Activated CD4-positive, alpha-beta T cell treated with anti-CD3 and anti-CD28 coated beads, Interleukin-2, amount 50 U/mL, for 48 hours (primary cell): ENCODE measurements around the gene NEK6.

Experiments used
- DNase-seq, 2 experiments: peaks; one replicate each; pipeline ENCODE4 v3.0.0-alpha.2; 2020

NEK6 gene

DNA sequence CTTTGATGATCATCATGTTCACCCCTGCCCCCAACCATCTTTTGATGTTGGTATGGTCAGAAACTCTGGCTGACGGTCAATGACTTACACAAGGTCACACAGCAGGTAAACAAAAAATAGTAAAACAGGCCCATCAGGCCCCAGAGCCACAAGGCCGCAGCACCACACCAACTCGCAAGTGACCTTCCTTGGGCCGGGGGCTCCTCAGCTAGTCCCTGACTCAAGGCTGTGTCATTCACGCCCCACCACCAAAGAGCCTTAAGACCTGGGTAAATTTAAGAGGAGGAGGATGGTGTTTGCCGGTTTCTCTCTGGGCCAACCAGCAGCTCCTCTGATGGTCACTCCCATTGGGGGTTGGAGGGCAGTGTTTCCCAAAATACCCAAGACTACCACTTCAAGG lies 101.7 kb downstream of the NEK6 start:
- DNase-seq, result no peak

DNA sequence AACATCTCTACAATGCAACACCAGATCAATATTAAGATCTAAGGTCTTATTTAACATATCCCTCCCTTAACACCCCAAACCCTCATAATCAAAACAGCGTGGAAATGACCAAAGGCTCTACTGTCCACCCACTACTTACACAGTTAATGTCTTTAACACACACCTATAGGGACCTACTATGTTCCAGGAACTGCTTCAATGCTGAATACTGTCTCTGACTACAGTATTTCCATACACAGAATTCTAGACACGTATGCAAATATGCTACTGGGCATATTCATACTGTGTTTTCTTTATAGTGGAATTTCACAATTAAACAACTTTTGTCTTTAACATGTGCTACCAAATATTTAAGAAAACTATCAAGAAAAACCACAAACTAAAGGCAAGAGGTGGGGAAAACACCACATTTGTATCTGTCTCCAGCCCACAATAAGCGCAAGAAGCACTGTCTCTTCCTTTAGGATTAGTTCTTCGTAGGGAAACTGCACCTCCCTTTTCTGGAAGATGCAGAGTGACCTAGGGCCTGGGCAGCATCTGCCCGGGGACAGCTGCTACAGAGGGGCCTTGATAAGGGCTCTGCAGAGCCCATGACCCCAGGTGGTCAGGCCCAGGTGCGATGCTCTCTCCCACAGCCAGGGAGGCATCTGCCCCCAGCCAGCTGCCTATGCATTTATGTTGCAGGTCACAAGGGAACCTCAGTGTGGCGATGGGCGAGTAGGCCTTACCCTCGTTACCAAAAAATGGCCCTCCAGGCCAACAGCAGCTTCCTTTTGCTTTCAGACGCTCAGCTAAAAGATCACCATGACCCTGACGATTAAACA lies 102.3 kb downstream of the NEK6 start:
- DNase-seq, result no peak

DNA sequence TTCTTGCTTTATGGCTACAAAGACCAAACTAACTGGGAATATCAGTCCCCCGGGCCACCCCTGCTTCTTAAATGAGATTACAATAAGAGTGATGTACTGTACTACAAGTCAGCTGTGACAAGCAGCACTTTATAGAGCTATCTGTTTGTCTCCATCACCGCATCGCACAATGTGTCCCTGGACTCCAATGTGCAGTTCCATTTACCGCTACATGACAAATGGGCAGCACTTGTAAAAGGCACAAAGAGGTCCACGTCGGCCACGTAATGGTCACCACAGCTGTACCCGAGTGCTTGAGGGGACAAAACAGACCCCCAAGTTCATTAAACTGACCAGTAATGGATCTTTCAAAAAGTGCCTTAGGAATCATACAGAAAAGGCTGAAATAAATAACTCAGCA lies 103.4 kb downstream of the NEK6 start:
- no peak for DNase-seq

DNA sequence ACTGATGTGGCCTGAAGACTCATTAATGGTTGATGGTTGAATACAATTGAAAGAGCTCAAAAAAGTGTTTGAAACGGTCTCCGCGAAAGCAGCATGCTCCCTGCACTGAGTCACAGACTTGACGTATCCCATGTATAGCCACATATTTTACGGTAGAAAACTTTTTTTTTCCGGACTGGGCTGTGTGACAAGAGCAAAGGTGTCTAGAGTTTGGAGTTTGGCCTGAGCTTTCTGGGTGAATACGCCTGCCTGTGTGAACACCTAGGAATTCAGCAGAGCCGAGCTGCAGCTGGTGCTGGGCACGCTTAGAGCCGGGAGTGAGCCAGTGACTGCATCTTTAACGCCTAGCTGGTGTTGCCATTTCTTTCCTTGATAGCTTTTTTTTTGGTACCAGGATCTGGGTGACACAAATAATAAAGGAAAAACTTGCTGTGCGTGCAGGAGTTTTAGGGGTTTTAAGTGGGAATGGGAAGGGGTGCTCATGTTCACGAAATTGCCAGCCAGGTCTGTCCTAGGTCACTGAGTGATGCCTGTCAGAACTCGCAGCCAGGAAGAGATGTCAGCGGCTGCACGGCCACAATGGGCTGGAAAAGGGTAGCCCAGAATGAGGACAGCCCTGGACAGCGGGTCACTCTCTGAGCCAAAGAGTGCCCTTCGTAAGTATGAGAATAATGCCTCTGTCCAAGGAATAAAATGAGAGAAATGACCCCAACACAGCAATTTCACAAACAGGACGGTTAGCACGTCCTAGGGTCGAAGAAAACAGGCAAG lies 105.8 kb downstream of the NEK6 start:
- DNase-seq, result no peak

DNA sequence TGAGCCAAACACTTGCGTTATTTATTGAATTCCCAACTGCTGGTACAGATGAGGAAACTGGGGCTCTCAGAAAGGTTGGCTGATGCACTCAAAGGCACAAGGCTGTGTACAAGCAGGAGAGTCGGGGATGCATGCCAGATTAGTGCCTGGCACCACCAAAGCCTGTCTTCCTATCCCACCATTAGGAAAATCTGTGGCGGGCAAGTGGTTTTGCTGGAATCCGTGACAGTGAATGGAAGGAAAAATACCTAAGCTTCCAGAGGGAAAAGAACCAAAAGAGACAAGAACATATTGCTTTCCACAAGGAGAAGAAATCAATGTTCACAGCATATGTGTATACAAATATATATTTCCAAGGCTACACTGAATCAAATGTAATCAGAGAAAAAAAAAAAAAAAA lies 106.4 kb downstream of the NEK6 start:
- DNase-seq, result no peak

DNA sequence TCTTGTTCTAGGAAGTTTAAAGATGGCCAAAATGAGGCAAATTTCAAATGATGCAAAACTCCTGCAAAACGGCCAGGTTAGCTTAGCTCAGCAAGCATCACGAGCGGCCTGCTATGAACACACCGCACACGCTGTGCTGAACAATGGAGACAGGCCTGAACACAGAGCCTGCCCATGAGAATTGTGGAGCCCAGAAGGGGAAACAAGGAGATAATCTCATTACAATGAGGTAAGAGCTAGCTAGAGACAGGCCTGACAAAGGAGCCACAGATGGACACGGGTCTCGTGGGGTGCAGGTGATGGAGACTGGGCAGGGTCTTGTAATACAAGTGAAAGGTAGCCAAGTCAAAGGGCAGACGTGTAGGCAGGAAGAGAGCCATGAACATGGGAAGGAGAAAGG lies 107.3 kb downstream of the NEK6 start:
- no peak for DNase-seq

DNA sequence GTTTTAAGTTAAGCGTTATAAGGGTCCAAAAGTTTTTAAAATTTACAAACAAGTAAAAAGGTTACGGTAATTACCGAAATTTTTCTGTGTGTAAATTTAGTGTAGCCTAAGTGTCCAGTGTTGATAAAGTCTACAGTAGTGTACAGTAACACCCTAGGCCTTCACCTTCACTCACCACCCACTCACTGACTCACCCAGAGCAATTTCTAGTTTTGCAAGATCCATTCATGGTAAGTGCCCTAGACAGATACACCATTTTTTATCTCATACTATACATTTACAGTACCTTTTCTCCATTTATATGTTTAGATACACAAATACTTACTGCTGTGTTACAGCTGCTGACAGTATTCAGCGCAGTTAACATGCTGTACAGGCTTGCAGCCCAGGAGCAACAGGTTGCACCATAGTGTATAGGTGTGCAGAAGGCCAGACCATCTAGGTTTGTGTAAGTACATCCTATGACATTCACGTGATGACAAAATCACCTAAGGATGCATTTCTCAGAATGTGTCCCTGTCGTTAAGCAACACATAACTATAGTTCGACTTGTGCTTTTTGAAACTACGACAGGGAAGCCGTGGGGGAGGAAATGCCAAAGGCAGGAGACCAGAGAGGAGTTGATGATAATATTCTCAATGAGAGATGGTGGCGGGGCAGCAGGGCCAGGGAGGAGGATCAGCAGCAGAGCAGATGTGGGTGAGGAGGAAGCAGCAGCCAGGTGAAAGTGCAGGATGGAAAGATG lies 108.9 kb downstream of the NEK6 start:
- DNase-seq, result no peak

DNA sequence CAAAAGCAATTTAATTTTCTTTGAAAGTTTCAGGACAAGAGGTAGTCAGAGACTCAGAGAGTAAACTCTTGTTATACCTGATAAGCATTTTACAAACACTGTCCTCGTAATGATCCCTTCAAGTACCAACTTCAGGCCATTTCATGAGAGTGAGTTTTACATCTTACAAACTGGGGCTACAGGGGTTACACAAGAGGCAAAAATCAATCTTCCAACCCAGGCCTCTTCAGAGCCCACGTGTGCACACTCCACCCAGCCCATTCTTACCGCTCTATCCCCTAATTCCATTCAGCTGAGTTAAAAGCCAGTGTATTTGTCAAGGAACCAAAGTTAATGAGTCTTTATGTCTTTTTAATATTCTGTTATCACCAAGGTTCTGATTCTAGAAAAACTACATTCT lies 110.9 kb downstream of the NEK6 start:
- no peak for DNase-seq

DNA sequence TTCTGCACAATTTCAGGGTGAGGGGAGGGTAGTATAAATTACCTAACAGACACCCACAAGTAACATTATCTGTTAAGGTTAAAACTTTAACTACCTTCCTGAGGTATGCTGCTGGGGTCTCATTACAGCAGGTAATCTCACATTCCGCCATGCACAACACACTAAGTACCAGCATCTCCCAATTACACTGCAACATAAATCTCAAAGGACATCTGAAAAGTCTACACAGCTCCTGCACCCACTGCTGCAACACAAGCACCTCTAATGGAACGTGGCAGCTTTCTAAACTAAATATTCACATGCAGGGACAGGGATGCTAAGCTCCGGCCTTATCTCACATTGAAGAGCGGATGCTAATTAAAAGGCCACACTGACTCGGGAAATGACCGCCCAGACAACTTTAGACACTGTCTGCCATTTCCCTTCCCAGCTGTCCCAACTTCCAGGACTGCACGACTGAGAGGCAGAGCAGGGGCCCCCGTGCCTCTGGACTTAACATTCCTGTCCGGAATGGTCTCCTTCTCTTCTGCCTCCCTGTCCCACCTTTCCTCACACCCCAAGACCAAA lies 111.6 kb downstream of the NEK6 start:
- no peak for DNase-seq

DNA sequence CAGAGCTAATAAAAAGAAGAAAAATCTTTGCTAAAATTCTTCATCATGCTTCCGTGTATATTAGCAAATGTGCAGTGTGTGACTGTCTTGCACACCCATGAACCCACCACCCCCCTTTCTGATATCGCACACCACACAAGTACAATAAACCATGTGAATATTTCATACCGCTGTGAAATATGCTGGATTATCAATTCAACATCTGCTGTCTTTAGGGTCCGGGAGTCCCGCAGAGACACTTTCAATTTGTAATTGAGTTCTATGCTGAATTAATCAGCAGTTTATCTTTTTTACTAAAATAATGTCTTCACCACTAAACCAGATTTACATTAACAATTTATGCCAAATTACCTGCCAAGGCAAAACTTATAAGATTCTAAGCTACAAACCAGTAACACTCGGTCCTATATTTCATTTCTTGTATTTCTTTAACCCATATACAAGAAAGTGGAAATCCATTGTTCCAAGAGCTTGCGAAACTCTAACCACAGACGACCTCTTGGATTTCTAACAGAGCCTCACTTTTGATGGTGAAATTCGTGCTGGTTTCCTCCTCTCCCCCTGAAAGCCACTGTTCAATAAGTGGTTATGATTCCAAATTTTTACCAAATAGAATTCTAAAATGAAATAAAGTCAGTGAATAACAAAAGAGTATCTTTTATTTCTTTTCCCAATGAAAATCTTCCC lies 113.3 kb downstream of the NEK6 start:
- no peak for DNase-seq

DNA sequence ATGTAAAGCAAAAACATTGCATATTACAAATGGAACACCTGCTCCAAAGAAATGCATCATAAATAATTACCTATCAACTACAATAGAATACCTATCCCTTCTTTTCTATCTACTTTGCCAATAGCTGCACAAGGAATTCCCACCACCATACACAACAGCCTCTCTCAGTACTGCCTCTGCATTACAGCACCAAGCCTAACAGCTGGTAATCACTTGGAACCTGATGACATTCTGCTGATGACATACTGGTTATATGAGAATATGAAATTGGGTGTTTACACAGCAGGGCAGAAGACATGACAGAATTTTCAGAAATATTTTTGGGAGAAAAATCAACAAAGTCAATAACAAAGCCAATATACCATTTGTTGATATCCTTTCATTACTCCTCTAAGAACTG lies 114.3 kb downstream of the NEK6 start:
- no peak for DNase-seq

DNA sequence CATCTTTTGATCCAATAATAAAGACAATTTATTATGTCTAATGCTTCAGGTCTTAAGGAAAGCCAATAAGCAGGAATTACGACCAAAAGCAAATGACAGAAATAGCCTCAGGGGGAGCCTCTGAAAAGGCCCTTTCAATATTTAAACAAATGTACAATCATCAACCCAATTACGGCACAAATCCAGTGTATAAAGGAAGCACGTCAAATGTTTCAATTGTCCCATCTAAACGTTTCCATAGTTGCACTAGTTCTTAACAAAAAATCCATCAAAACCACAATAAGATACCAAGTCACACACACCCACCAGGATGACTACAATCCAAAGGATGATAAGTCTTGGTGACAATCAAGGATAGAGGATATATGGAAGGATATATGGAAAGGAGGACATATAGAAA lies 115.6 kb downstream of the NEK6 start:
- no peak for DNase-seq

DNA sequence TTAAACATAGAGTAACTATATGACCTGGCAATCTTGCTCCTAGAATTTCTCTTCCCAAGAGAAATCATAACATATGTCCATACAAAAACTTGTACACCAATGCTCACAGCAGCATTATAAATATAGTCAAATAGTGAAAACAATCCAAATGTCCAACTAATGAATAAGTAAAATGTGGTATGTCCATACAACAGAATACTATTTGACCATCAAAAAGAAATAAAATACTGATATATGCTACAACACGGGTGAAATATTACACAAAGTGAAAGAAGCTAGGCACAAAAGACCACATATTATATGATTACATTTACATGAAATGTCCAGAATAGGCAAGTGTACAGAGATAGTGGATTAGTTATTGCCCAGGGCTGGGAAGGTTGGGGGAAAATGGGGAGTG lies 116.1 kb downstream of the NEK6 start:
- DNase-seq, result no peak

DNA sequence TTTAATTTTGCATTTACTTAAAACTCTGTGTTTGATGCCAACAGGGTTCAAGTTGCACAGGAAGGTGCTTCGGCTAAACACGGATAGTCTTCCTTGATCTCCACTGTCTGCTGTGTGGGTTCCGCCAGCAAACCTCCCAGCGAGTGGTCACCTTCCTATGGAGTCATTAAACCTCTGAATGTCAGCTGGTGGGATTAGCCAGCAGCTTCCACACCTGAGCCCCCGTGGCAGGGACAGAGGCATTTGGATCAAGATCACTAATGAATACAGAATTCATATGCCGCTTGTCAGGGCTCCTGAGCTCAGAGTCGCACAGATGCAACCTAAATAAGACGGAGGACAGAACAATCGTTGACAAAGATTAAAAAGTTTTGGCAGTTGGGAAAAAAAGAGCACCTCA lies 118.0 kb downstream of the NEK6 start:
- DNase-seq, result no peak

DNA sequence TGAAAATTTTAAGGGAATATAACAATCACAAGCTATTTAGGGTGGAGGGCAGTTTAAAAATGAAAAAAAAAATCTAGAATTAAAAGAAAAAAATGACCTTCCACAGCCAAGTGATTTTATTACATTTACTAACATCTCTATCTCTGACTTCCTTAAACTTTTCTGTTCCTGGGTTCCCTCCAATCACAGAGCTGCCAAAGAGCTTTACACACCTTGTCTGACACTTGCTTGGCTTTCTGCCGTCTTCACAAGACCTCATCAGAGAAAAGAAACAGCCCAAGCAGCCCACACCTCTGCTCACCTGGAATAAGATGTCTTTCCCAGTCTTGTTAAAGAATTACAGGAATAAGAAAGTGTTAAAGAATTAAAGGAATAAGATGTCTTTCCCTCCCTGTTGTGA lies 118.6 kb downstream of the NEK6 start:
- no peak for DNase-seq

DNA sequence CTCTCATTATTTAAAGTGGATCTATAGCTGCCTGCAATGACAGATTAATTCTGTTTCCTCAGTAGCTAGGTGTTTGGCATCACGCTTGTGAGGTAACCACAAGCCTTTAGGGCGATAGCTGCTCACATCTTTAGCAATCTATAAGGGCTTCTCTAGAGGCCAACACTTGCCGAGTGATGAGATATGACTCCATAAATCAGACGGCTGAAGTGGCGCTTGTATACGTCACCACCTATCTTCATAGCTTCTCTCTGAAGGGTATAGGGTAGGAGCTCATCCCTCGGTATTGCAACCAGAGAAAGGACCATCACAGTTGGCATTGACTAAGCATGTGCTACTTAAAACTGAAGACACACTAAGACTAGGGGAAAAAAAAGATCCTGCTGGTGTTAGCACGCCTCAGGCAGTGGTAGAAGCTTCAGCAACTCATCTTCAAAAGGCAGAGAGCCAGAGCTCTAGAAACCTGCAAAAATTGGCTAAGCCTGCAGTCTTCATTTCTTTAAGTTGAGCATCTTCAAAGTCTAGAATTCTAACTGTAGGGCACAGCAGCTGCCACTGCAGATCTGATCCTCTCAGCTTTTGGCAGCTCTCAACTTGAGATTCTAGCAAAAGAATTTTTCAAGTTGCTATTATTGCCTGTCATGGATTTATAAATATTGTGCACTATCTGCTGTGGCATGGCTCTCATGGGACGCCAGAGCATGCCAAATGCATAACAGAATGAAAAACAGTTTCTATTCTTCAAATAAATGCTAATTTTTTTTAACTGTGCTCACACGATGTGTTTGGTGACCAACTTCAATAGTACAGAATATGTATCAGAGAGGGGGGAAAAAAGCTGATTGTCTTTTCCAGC lies 120.0 kb downstream of the NEK6 start:
- DNase-seq, result no peak

DNA sequence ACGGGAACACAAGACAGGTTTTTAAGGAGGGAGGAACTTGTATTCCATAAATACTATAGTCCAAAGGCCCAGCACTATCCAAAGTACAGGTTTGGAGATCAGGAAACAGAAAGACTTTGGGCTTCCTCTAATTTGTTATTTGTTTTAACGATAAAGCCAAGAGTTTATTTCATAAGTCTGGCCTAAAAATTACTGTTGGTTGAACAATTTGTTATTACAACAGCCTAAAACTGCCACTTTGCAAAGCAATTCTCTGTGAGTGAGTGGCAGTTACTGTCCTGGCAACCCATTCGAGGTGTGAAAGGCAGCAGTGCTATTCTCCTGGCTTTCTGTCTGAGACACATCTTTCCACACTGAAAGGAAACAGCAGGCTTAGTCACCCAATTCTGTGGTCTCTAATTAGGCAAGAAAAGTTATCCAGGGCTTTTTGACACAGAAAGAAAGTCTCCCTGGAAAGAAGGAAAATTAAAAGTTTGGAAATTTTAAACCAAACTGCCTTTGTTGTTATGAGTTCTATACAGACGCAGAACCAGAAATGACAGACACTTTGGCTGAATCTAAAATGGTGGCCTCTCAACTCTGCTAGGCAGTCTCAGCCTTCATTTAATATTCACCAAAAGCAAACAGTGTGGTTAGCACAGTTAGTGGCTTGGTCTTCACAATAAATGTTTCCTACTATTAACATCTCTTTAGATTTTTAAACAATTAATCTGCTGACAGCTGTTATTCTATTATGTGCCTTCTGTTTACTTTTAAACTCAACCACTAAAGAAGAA lies 123.6 kb downstream of the NEK6 start:
- peak in 1 of 2 experiments; percentile 15 for DNase-seq

DNA sequence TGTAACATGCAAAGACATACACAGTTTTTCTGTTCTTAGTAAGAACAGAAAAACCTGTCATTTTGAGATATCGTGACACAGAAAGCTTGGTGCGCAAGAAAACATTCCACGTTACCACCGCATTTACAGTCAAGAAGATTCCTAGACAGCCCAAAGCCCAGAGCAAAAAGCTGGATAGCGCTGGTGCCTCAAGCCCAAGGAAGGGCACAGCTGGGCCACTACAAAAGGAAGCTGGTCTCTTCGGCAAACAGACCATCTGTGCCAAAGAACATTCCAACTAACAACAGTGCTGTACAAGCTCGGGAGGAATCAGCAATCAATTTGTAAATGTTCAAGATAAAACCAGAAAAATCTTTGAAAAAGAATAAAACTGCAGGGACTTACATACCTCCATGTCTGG lies 126.5 kb downstream of the NEK6 start:
- no peak for DNase-seq

DNA sequence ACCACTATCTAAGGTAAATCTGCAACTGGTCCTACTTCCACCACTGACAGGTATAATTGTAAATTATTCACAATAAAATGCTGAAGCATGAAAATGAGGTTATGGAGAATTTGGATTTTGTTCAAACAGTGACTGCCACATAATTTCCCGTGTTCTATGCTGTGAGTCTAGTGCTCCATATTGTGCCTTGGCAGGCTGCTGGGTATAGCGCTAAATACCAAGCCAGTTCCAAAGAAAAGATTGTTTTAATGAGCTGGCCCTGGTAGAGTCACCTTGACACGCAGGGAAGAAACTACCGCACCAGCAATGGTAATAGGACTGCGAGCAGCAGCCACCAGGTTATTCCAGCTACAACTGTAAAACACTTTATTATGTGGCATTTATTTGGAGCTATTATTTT lies 127.1 kb downstream of the NEK6 start:
- no peak for DNase-seq

DNA sequence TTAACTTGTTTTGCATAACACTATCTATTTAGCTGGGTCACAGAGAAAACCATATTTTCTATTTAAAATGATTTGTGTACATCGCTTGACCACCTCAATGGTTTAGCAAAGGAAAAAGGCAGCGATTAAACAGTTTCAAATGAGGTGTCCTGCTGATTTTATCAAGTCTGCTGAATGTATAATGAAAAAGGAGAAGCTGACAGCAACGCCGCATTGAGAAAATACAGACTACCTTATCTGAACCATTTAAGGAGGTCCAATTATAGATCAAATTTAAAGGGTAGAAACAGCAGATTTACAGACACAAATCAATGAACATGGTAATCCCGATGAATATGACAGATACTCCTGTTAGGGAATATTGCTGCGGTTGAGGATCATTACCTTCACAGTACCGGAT lies 127.9 kb downstream of the NEK6 start:
- no peak for DNase-seq

DNA sequence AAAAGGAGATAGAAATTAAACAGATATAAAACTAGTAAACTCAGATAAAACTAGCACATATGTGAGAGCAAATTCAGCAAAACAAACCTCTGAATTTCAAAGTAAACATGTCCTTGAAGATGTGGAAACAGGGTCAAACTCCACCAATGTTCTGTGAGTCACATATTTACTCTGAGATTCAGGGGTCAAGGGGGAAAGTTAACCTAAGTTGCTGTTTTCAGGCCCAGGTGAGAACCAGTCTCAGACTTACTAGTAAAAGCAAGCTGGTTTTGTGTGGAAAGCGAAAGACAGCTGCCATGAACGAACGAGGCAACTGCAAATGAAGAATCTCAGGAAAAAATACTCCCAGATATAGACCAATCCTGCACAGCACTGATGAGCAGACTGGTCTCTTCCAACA lies 128.5 kb downstream of the NEK6 start:
- no peak for DNase-seq
